Occipital lobe (tissue), 2 donors: ENCODE measurements around the gene EXOC4. TPM values are rescaled to one million over a fixed set of nuclear protein-coding genes. Genes with fewer than 3 reads are reported as not detected.
"Not testable (repeated sequence)": the region's sequence is repeated elsewhere in the genome, so short reads cannot be mapped to it uniquely, and the experiment has no call there.

Experiments used
- DNase-seq: peaks from one replicate; lab custom pipeline; 2025; lab: John Stamatoyannopoulos, UW
- total RNA-seq: library from RNA; depleted of rRNA; stranded (reverse); fragments of >200 nt; gene quantifications from one replicate; pipeline ENCODE4 v1.2.3, GENCODE V29; 2014

EXOC4 gene
- total RNA-seq, 1 donor from 2014 or later = 341 TPM

GRCh38 chr7:133315332-133316040, 62.6 kb downstream of the EXOC4 start:
- DNase-seq = no peak

- DNase-seq = no peak
These were observed 67.0 kb downstream of the EXOC4 start for GRCh38 chr7:133319842-133320241.

GRCh38 chr7:133320891-133321290, 68.0 kb downstream of the EXOC4 start:
- no peak for DNase-seq

- not testable (repeated sequence) for DNase-seq
These were observed 68.5 kb downstream of the EXOC4 start for GRCh38 chr7:133321366-133321765.

GRCh38 chr7:133326745-133327144, 73.9 kb downstream of the EXOC4 start:
- DNase-seq = not testable (repeated sequence)

GRCh38 chr7:133328021-133328420, 75.1 kb downstream of the EXOC4 start:
- not testable (repeated sequence) for DNase-seq

GRCh38 chr7:133330085-133330484, 77.2 kb downstream of the EXOC4 start:
- DNase-seq = no peak

- no peak for DNase-seq
These were observed 79.0 kb downstream of the EXOC4 start for GRCh38 chr7:133331861-133332260.

- DNase-seq = no peak
These were observed 86.9 kb downstream of the EXOC4 start for GRCh38 chr7:133339772-133340171.

- no peak for DNase-seq
These were observed 91.4 kb downstream of the EXOC4 start for GRCh38 chr7:133344275-133344674.

- DNase-seq = no peak
These were observed 93.0 kb downstream of the EXOC4 start for GRCh38 chr7:133345690-133346421.

- no peak for DNase-seq
These were observed 95.4 kb downstream of the EXOC4 start for GRCh38 chr7:133348250-133348649.

GRCh38 chr7:133349101-133349500, 96.2 kb downstream of the EXOC4 start:
- DNase-seq = no peak

GRCh38 chr7:133352430-133352829, 99.6 kb downstream of the EXOC4 start:
- DNase-seq = no peak

- DNase-seq = no peak
These were observed 100.9 kb downstream of the EXOC4 start for GRCh38 chr7:133353775-133354174.

- no peak for DNase-seq
These were observed 101.9 kb downstream of the EXOC4 start for GRCh38 chr7:133354546-133355324.

GRCh38 chr7:133355325-133355708, 102.4 kb downstream of the EXOC4 start:
- DNase-seq = no peak

- DNase-seq = no peak
These were observed 102.9 kb downstream of the EXOC4 start for GRCh38 chr7:133355822-133356221.

- DNase-seq = no peak
These were observed 105.8 kb downstream of the EXOC4 start for GRCh38 chr7:133358708-133359107.

GRCh38 chr7:133359449-133359848, 106.6 kb downstream of the EXOC4 start:
- DNase-seq = no peak

GRCh38 chr7:133360201-133360600, 107.3 kb downstream of the EXOC4 start:
- no peak for DNase-seq

- no peak for DNase-seq
These were observed 108.9 kb downstream of the EXOC4 start for GRCh38 chr7:133361806-133362205.
